Endothelial cell (in vitro differentiated cells): ENCODE measurements around the gene KLHL36. TPM values are rescaled to one million over a fixed set of nuclear protein-coding genes. Genes with fewer than 3 reads are reported as not detected.

Experiments used
- DNase-seq: peaks from one replicate; pipeline ENCODE4 v3.0.0; 2021; ENCODE audit warnings: low spot score
- H3K27ac Mint-ChIP-seq: one replicate; pipeline ENCODE4 v1.8.0; 2021; ENCODE audit warnings: mixed read lengths, inconsistent platforms; ENCODE audit not compliant: unreplicated experiment
- H3K27me3 Mint-ChIP-seq: one replicate; pipeline ENCODE4 v1.8.0; 2021; ENCODE audit warnings: mild to moderate bottlenecking, moderate library complexity, mixed read lengths, inconsistent platforms; ENCODE audit not compliant: unreplicated experiment
- H3K36me3 Mint-ChIP-seq: one replicate; pipeline ENCODE4 v1.8.0; 2021; ENCODE audit warnings: mild to moderate bottlenecking, low read depth, mixed read lengths, inconsistent platforms; ENCODE audit not compliant: unreplicated experiment
- H3K4me1 Mint-ChIP-seq: one replicate; pipeline ENCODE4 v1.8.0; 2021; ENCODE audit warnings: mild to moderate bottlenecking, mixed read lengths, inconsistent platforms; ENCODE audit not compliant: unreplicated experiment
- H3K4me3 Mint-ChIP-seq: one replicate; pipeline ENCODE4 v1.8.0; 2021; ENCODE audit warnings: mild to moderate bottlenecking, mixed read lengths, inconsistent platforms; ENCODE audit not compliant: unreplicated experiment
- H3K9me3 Mint-ChIP-seq: one replicate; pipeline ENCODE4 v1.8.0; 2021; ENCODE audit warnings: mixed read lengths, inconsistent platforms; ENCODE audit not compliant: unreplicated experiment
- total RNA-seq: library from RNA; stranded (reverse); fragmentation: NEBNext Ultra II Directional; extraction: Animal tissue kit (Norgen Biotek cat#: 25700); gene quantifications from one replicate; pipeline ENCODE4 v1.2.1, GENCODE V29; 2021; ENCODE audit not compliant: unreplicated experiment
- TF ChIP-seq, protein P1 (sequence below): fragments of 200-600 bp; sonication (generic); IDR thresholded peaks from one replicate; pipeline ENCODE4 v1.5.0; 2021; ENCODE audit warnings: antibody characterized with exemption; ENCODE audit not compliant: unreplicated experiment

KLHL36 gene
- total RNA-seq, 1 donor from 2014 or later = 40.8 TPM

DNA sequence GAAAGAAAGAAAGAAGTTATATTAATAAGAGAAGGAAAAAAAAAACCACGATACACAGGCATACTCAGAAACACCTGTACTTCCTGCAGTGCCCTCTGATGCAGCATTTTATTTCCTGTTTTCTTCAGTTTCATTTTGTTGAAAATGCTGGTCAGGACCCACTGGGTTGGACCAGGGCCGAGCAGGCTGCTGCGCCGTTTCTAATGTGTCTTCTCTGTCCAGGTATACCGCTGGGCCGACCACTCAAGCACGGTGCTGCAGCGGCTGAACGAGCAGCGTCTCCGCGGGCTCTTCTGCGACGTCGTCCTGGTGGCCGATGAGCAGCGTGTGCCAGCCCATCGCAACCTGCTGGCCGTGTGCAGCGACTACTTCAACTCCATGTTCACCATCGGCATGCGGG lies 8.3 kb downstream of the KLHL36 start:
- Mint-ChIP-seq H3K4me3 (no peak overlapping the region), H3K27ac (no peak overlapping the region), H3K9me3 (no peaks in the 10 kb centered on the region), H3K36me3 (peaks cover 27% of the 10 kb centered on the region), H3K27me3 (peaks cover 5% of the 10 kb centered on the region), H3K4me1 (peaks cover 2% of the 10 kb centered on the region)
- no peak for DNase-seq
- TF ChIP-seq, protein P1, sequence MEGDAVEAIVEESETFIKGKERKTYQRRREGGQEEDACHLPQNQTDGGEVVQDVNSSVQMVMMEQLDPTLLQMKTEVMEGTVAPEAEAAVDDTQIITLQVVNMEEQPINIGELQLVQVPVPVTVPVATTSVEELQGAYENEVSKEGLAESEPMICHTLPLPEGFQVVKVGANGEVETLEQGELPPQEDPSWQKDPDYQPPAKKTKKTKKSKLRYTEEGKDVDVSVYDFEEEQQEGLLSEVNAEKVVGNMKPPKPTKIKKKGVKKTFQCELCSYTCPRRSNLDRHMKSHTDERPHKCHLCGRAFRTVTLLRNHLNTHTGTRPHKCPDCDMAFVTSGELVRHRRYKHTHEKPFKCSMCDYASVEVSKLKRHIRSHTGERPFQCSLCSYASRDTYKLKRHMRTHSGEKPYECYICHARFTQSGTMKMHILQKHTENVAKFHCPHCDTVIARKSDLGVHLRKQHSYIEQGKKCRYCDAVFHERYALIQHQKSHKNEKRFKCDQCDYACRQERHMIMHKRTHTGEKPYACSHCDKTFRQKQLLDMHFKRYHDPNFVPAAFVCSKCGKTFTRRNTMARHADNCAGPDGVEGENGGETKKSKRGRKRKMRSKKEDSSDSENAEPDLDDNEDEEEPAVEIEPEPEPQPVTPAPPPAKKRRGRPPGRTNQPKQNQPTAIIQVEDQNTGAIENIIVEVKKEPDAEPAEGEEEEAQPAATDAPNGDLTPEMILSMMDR = no peak

DNA sequence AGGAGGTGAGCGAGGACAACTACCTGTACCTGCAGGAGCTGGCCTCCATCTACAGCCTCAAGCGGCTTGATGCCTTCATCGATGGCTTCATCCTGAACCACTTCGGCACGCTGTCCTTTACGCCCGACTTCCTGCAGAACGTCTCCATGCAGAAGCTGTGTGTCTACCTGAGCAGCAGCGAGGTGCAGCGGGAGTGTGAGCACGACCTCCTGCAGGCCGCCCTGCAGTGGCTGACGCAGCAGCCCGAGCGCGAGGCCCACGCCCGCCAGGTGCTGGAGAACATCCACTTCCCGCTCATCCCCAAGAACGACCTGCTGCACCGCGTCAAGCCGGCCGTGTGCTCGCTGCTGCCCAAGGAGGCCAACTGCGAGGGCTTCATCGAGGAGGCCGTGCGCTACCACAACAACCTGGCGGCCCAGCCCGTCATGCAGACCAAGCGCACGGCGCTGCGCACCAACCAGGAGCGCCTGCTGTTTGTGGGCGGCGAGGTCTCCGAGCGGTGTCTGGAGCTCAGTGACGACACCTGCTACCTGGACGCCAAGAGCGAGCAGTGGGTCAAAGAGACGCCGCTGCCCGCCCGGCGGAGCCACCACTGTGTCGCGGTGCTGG lies 9.0 kb downstream of the KLHL36 start:
- Mint-ChIP-seq H3K4me3 (no peak overlapping the region), H3K27me3 (peaks cover 5% of the 10 kb centered on the region), H3K27ac (no peak overlapping the region), H3K9me3 (no peaks in the 10 kb centered on the region), H3K4me1 (peaks cover 2% of the 10 kb centered on the region), H3K36me3 (peaks cover 30% of the 10 kb centered on the region)
- DNase-seq = no peak
- TF ChIP-seq, protein P1 = no peak

DNA sequence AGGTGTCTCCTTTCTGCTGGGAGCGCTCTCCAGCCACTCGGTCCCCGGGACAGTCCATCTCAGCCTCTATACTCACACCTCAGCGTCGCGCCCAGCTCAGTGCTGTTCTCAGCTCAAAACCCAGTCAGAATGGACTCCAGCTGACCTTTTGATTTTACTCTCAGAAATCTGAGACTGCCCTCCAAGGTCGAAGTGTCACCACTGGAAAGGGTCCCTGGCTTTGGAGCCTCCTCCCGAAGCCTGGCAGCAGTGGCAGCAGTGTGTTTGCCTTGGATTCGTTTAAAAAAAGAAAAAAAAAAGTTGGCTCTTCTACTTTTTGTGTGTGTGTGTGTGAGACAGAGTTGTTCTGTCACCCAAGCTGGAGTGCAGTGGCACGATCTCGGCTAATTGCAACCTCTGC lies 10.4 kb downstream of the KLHL36 start:
- Mint-ChIP-seq H3K27me3 (peaks cover 5% of the 10 kb centered on the region), H3K9me3 (no peaks in the 10 kb centered on the region), H3K4me3 (no peak overlapping the region), H3K36me3 (peaks cover 29% of the 10 kb centered on the region), H3K4me1 (peaks cover 2% of the 10 kb centered on the region), H3K27ac (no peak overlapping the region)
- TF ChIP-seq, protein P1 = no peak
- no peak for DNase-seq

DNA sequence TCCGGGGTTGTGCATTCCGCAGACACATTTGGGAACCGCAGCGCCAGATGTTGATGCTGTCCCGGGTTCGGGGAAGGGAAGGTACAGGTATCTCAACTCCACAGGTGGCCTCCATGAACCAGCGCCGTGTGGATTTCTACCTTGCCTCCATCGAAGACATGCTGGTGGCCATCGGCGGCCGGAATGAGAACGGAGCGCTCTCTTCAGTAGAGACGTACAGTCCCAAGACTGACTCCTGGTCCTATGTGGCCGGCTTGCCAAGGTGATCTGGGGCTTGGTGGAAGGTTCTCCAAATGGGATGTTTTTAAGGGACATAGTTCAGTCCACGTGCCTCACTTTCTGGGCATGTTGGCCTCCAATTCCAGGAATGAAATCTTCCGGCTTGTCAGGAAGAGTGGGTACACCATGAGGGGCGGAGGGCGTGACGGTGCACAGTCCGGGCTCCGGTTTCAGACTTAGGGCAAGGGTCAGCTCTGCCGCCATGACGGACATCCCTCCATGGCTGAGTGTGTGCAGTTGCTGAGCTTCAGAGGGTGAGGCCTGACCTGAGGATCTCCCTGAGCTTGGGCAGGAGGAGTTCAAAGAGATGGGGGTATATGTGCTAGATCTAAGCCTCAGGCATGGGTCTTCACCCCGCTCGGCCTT lies 11.5 kb downstream of the KLHL36 start:
- Mint-ChIP-seq H3K36me3 (peaks cover 37% of the 10 kb centered on the region), H3K4me1 (peaks cover 2% of the 10 kb centered on the region), H3K27ac (no peak overlapping the region), H3K4me3 (no peak overlapping the region), H3K27me3 (peaks cover 5% of the 10 kb centered on the region), H3K9me3 (no peaks in the 10 kb centered on the region)
- TF ChIP-seq, protein P1 = no peak
- no peak for DNase-seq

DNA sequence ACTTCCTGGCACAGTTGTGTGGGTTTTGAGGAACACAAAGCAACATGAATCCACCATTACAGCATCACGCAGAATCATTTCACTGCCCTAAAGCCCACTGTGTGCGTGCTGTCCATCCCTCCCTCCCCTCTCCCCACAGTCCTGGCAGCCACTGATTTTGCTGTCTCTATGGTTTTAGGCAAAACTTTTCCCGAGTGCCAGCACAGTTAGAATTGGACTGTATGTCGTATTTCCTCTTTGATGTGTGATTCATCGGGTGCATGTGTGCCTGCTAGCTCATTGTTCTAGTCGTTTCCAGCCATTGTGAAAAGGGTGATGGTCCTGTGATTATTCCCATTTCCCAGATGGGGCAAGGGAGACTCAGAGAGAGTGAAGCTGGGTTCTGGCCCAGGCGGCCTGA lies 12.7 kb downstream of the KLHL36 start:
- TF ChIP-seq, protein P1 = no peak
- Mint-ChIP-seq H3K4me3 (no peak overlapping the region), H3K27ac (no peak overlapping the region), H3K9me3 (no peaks in the 10 kb centered on the region), H3K4me1 (peaks cover 2% of the 10 kb centered on the region), H3K27me3 (peaks cover 5% of the 10 kb centered on the region), H3K36me3 (peaks cover 37% of the 10 kb centered on the region)
- no peak for DNase-seq
